ENCODE measurements around the gene GH1.
"Not testable (repeated sequence)": the region's sequence is repeated elsewhere in the genome, so short reads cannot be mapped to it uniquely, and the experiment has no call there.

GRCh38 chr17:63885119-63885518, 33.5 kb downstream of the GH1 start:
- TF ChIP-seq CTCF (IDR thresholded peaks at IDR 0.05); POLR2AphosphoS5 (IDR thresholded peaks at IDR 0.05; ENCODE audit: low read depth, low read length); SIN3A (IDR thresholded peaks at IDR 0.05; ENCODE audit: borderline replicate concordance, insufficient read depth, low read depth, low read length): not testable (repeated sequence)

Data from Panc1 (cell line).